ENCODE results near the gene HRH1. TPM values are rescaled to one million over a fixed set of nuclear protein-coding genes. Genes with fewer than 3 reads are reported as not detected.

HRH1 gene
- total and polyA plus RNA-seq, 2 of the 13 experiments (the other 11 are each of a cell fraction or from before 2014, with no cell fraction given) = not detected

- no TSS peak for BruUV-seq (replicated peaks)
- no peaks in the 10 kb centered on the region; a peak in 1 of 5 replicates for H3K27me3 ChIP-seq (ENCODE audit: control insufficient read depth in 1 of 2, insufficient read depth in 2 of 2, low read length in 2 of 2)
- in situ Hi-C loops (cut with HindIII; ENCODE audit: extremely low pct_ligation_motif_present, low pct_unique_long_range_greater_than_20kb) (no loop called here), intact Hi-C loops (cut with micrococcal nuclease; ENCODE audit: unreplicated experiment) (no loop called here)
- TF ChIP-seq ZNF292 (CRISPR knock-in tag; IDR thresholded peaks at IDR 0.05; ENCODE audit: borderline replicate concordance, low read depth) = no peak
- TF ChIP-seq KDM2A (CRISPR knock-in tag; IDR thresholded peaks at IDR 0.05; ENCODE audit: borderline replicate concordance, low read depth) = no peak
- FAIRE-seq (no peak), DNase-seq (ENCODE audit: low spot score) (no peak), ATAC-seq (no peak)
- 95% methylated on average over 6 of the region's 6 CpGs for WGBS (ENCODE audit: low lambda C conversion rate)
- H3K79me2 ChIP-seq (ENCODE audit: insufficient read depth, low read length) = peaks cover 18% of the 10 kb centered on the region
- H2AFZ ChIP-seq (ENCODE audit: low read length) = no peak overlapping the region
- H4K20me1 ChIP-seq (ENCODE audit: insufficient read depth, low read length) = no peaks in the 10 kb centered on the region
- no peaks in the 10 kb centered on the region for H3K36me3 ChIP-seq (replicated peaks in 1 of 2; ENCODE audit: control insufficient read depth in 1 of 2, insufficient read depth in 2 of 2, low read length in 2 of 2)
- H3K9ac ChIP-seq (ENCODE audit: insufficient read depth, low read depth, low read length) = no peak overlapping the region
- H3K4me3 ChIP-seq (replicated peaks in 1 of 3; ENCODE audit: insufficient read depth in 1 of 3, low read depth in 2 of 3, low read length in 3 of 3) = no peak overlapping the region
- H3K4me2 ChIP-seq (ENCODE audit: low read depth, low read length) = no peak overlapping the region
- no peak overlapping the region for H3K27ac ChIP-seq (ENCODE audit: extremely low read length, insufficient read depth, low read length)
- peaks cover 32% of the 10 kb centered on the region for H3K4me1 ChIP-seq (ENCODE audit: insufficient read depth, low read length)
- CTCF ChIA-PET (ENCODE audit: low intra/inter-chr PET ratio, low total read pairs) = no interaction called here
- POLR2A ChIA-PET = interaction anchor here (2.1 kb wide), 1 partner anchor 13 kb away, joined by 4 read pairs; no protein-coding TSS in a partner anchor
- H3K9me3 ChIP-seq (ENCODE audit: low read length) = no peaks in the 10 kb centered on the region
Observed at GRCh38 chr3:11274566-11275142, 120.4 kb downstream of the HRH1 start.

- no peak for DNase-seq (ENCODE audit: low spot score)
- intact Hi-C loops (cut with micrococcal nuclease; ENCODE audit: unreplicated experiment) (no loop called here), in situ Hi-C loops (cut with HindIII; ENCODE audit: extremely low pct_ligation_motif_present, low pct_unique_long_range_greater_than_20kb) (no loop called here)
- Histone ChIP-seq H4K20me1 (ENCODE audit: insufficient read depth, low read length) (no peaks in the 10 kb centered on the region), H2AFZ (ENCODE audit: low read length) (no peak overlapping the region), H3K4me3 (replicated peaks in 1 of 3; ENCODE audit: insufficient read depth in 1 of 3, low read depth in 2 of 3, low read length in 3 of 3) (no peak overlapping the region), H3K9me3 (ENCODE audit: low read length) (no peaks in the 10 kb centered on the region), H3K9ac (ENCODE audit: insufficient read depth, low read depth, low read length) (no peak overlapping the region), H3K27ac (ENCODE audit: extremely low read length, insufficient read depth, low read length) (no peak overlapping the region), H3K4me2 (ENCODE audit: low read depth, low read length) (no peak overlapping the region), H3K36me3 (replicated peaks in 1 of 2; ENCODE audit: control insufficient read depth in 1 of 2, insufficient read depth in 2 of 2, low read length in 2 of 2) (peaks cover 0 to 2% of the 10 kb centered on the region in 2 experiments; a peak in 1 of 5 replicates), H3K4me1 (ENCODE audit: insufficient read depth, low read length) (peaks cover 20% of the 10 kb centered on the region), H3K27me3 (ENCODE audit: control insufficient read depth in 1 of 2, insufficient read depth in 2 of 2, low read length in 2 of 2) (no peaks in the 10 kb centered on the region; a peak in 1 of 5 replicates), H3K79me2 (ENCODE audit: insufficient read depth, low read length) (peaks cover 18% of the 10 kb centered on the region)
- ChIA-PET CTCF (ENCODE audit: low intra/inter-chr PET ratio, low total read pairs) (no interaction called here), POLR2A (interaction anchor here (2.1 kb wide), 1 partner anchor 12 kb away, joined by 4 read pairs; no protein-coding TSS in a partner anchor)
- BruUV-seq (replicated peaks) = no TSS peak
- FAIRE-seq = no peak
- WGBS (ENCODE audit: low lambda C conversion rate) = 98% methylated on average over 2 of the region's 2 CpGs
- no peak for ATAC-seq
- TF ChIP-seq ASH2L (IDR thresholded peaks at IDR 0.05; ENCODE audit: insufficient read length, low read depth, low read length) (no peak), USF2 (IDR thresholded peaks at IDR 0.05; ENCODE audit: low read depth, low read length) (no peak), USF2 (CRISPR knock-in tag; IDR thresholded peaks at IDR 0.05; ENCODE audit: borderline replicate concordance) (no peak), FOSL2 (CRISPR knock-in tag; IDR thresholded peaks at IDR 0.05) (no peak), ZC3H13 (CRISPR knock-in tag; IDR thresholded peaks at IDR 0.05) (no peak), CCDC6 (CRISPR knock-in tag; IDR thresholded peaks at IDR 0.05) (no peak), CENPBD1 (CRISPR knock-in tag; IDR thresholded peaks at IDR 0.05; ENCODE audit: borderline replicate concordance, low read depth) (no peak), TIGD3 (CRISPR knock-in tag; IDR thresholded peaks at IDR 0.05; ENCODE audit: borderline replicate concordance) (no peak), GPN1 (CRISPR knock-in tag; IDR thresholded peaks at IDR 0.05; ENCODE audit: borderline replicate concordance) (no peak)
Observed at GRCh38 chr3:11275926-11276325, 121.6 kb downstream of the HRH1 start.
